H7 (cell line): Measurements from ENCODE around the gene NAPG. TPM values are rescaled to one million over a fixed set of nuclear protein-coding genes. Genes with fewer than 3 reads are reported as not detected.

Experiments used
- DNase-seq: peaks from one replicate; pipeline ENCODE4 v3.0.0; 2012
- H3K27me3 ChIP-seq: 2 replicates; pipeline ENCODE4 v1.6.0; 2011; ENCODE audit warnings: mild to moderate bottlenecking, low read length; ENCODE audit not compliant: control insufficient read depth, insufficient read depth
- H3K36me3 ChIP-seq: replicated peaks from 2 replicates; pipeline ENCODE4 v1.5.1; 2011; ENCODE audit warnings: low read length; ENCODE audit not compliant: control insufficient read depth, insufficient read depth
- H3K4me3 ChIP-seq: 2 replicates; pipeline ENCODE4 v1.5.1; 2011; ENCODE audit warnings: low read depth, mild to moderate bottlenecking, control low read depth, low read length, moderate library complexity; ENCODE audit not compliant: insufficient read depth
- total RNA-seq: library from RNA; depleted of rRNA; stranded (reverse); fragments of >200 nt; shearing (Covaris generic); gene quantifications from 2 replicates; pipeline ENCODE4 v1.2.3, GENCODE V29; 2014; rRNA removed

The NAPG gene
- 32.1 and 34.7 TPM in 2 replicates for total RNA-seq

GRCh38 chr18:10525697-10526560, at the start of gene NAPG:
NAPG (plus strand) TSS chr18:10526027; CDS start chr18:10526103, 76 bp downstream.
- Histone ChIP-seq H3K27me3 (no peaks in the 10 kb centered on the region), H3K36me3 (no peaks in the 10 kb centered on the region), H3K4me3 (peak within 1 kb of the TSS; percentile 88)
- DNase-seq: peak; percentile 97

- Histone ChIP-seq H3K36me3 (no peaks in the 10 kb centered on the region), H3K4me3 (no peak overlapping the region), H3K27me3 (peaks cover 37% of the 10 kb centered on the region; the same call in 1 of the 2 replicates)
- no peak for DNase-seq
Measured at GRCh38 chr18:10476338-10476791, 49.5 kb upstream of the NAPG start.

GRCh38 chr18:10477121-10477862, 48.5 kb upstream of the NAPG start:
- Histone ChIP-seq H3K36me3 (no peaks in the 10 kb centered on the region), H3K4me3 (no peak overlapping the region), H3K27me3 (peaks cover 37% of the 10 kb centered on the region; the same call in 1 of the 2 replicates)
- peak; percentile 62 for DNase-seq

- no peak overlapping the region for H3K4me3 ChIP-seq
Measured at GRCh38 chr18:10477863-10478260, 48.0 kb upstream of the NAPG start.

GRCh38 chr18:10481831-10482230, 44.0 kb upstream of the NAPG start:
- H3K36me3 ChIP-seq: no peaks in the 10 kb centered on the region
- H3K27me3 ChIP-seq: peaks cover 19% of the 10 kb centered on the region; the same call in 1 of the 2 replicates
- no peak overlapping the region for H3K4me3 ChIP-seq
- DNase-seq: peak; percentile 71

More at GRCh38 chr18:10477863-10478260, 48.0 kb upstream of the NAPG start:
- DNase-seq: peak; percentile 51
- Histone ChIP-seq H3K36me3 (no peaks in the 10 kb centered on the region), H3K27me3 (peaks cover 37% of the 10 kb centered on the region; the same call in 1 of the 2 replicates)

- Histone ChIP-seq H3K36me3 (no peaks in the 10 kb centered on the region), H3K4me3 (no peak overlapping the region), H3K27me3 (peaks cover 17% of the 10 kb centered on the region; the same call in 1 of the 2 replicates)
- peak; percentile 61 for DNase-seq
Measured at GRCh38 chr18:10482363-10482984, 43.4 kb upstream of the NAPG start.

GRCh38 chr18:10482985-10483949, 42.6 kb upstream of the NAPG start:
- DNase-seq: no peak
- no peaks in the 10 kb centered on the region for H3K36me3 ChIP-seq
- H3K4me3 ChIP-seq: no peak overlapping the region
- H3K27me3 ChIP-seq: peaks cover 17% of the 10 kb centered on the region; the same call in 1 of the 2 replicates

- no peak for DNase-seq
Measured at GRCh38 chr18:10485475-10485874, 40.4 kb upstream of the NAPG start.

GRCh38 chr18:10486362-10486761, 39.5 kb upstream of the NAPG start:
- H3K27me3 ChIP-seq: no peaks in the 10 kb centered on the region; the same call in 1 of the 2 replicates
- H3K36me3 ChIP-seq: no peaks in the 10 kb centered on the region

More at GRCh38 chr18:10485475-10485874, 40.4 kb upstream of the NAPG start:
- Histone ChIP-seq H3K4me3 (no peak overlapping the region), H3K36me3 (no peaks in the 10 kb centered on the region), H3K27me3 (no peaks in the 10 kb centered on the region; the same call in 1 of the 2 replicates)

GRCh38 chr18:10487154-10487553, 38.7 kb upstream of the NAPG start:
- Histone ChIP-seq H3K4me3 (no peak overlapping the region), H3K27me3 (no peaks in the 10 kb centered on the region; the same call in 1 of the 2 replicates), H3K36me3 (no peaks in the 10 kb centered on the region)
- DNase-seq: no peak

More at GRCh38 chr18:10486362-10486761, 39.5 kb upstream of the NAPG start:
- DNase-seq: no peak
- H3K4me3 ChIP-seq: no peak overlapping the region

GRCh38 chr18:10488017-10488416, 37.8 kb upstream of the NAPG start:
- H3K36me3 ChIP-seq: no peaks in the 10 kb centered on the region
- no peak for DNase-seq
- H3K4me3 ChIP-seq: no peak overlapping the region
- H3K27me3 ChIP-seq: no peaks in the 10 kb centered on the region

GRCh38 chr18:10490401-10491165, 35.2 kb upstream of the NAPG start:
- DNase-seq: peak; percentile 85
- Histone ChIP-seq H3K27me3 (no peaks in the 10 kb centered on the region; the same call in 1 of the 2 replicates), H3K4me3 (no peak overlapping the region), H3K36me3 (no peaks in the 10 kb centered on the region)

GRCh38 chr18:10495936-10496335, 29.9 kb upstream of the NAPG start:
- Histone ChIP-seq H3K36me3 (no peaks in the 10 kb centered on the region), H3K27me3 (no peaks in the 10 kb centered on the region; the same call in 1 of the 2 replicates), H3K4me3 (no peak overlapping the region)
- DNase-seq: no peak
